ENCODE data around the gene TMEM209.

DNA sequence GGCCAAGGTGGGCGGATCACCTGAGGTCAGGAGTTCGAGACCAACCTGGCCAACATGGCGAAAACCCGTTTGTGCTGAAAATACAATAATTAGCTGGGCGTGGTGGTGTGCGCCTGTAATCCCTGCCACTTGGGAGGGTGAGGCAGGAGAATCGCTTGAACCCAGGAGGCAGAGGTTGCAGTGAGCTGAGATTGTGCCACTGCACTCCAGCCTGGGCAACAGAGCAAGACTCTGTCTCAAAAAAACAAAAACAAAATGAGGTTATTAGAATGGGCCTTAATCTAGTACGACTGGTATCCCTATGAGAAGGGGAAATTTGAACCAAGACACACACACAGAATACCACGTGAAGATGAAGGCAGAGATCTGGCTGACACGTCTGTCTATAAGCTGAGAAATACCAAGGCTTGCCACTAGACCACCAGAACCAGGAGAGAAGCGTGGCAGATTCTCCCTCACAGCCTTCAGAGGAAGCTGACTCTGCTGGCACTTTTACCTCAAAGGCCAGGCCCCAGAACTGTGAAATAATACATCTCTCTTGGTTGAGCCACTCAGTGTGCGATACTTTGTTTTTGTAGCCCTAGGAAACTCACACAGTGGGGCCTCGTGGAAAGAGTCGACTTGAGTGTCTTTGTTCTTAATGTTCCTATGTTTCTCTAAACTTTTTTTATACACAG, 59.6 kb downstream of the TMEM209 start:
- TF ChIP-seq, protein P1, sequence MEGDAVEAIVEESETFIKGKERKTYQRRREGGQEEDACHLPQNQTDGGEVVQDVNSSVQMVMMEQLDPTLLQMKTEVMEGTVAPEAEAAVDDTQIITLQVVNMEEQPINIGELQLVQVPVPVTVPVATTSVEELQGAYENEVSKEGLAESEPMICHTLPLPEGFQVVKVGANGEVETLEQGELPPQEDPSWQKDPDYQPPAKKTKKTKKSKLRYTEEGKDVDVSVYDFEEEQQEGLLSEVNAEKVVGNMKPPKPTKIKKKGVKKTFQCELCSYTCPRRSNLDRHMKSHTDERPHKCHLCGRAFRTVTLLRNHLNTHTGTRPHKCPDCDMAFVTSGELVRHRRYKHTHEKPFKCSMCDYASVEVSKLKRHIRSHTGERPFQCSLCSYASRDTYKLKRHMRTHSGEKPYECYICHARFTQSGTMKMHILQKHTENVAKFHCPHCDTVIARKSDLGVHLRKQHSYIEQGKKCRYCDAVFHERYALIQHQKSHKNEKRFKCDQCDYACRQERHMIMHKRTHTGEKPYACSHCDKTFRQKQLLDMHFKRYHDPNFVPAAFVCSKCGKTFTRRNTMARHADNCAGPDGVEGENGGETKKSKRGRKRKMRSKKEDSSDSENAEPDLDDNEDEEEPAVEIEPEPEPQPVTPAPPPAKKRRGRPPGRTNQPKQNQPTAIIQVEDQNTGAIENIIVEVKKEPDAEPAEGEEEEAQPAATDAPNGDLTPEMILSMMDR (optimal IDR thresholded peaks at IDR 0.05 in 1 of 3, IDR thresholded peaks at IDR 0.05 in 1 of 3, conservative IDR thresholded peaks at IDR 0.05 in 1 of 3; ENCODE audit: extremely low read depth in 1 of 3, insufficient read depth in 2 of 3, low read length in 3 of 3) = no peak
- no peak for TF ChIP-seq EZH2 (IDR thresholded peaks at IDR 0.05; ENCODE audit: low read length)

Measured in keratinocyte (primary cell).